Gastrocnemius medialis (tissue), 4 donors: Measurements from ENCODE around the gene EXTL1.

Experiments used
- POLR2A ChIP-seq, 2 donors: fragments of 450-650 bp; IDR thresholded peaks; one replicate each; pipeline ENCODE4 v1.6.1; 2017; ENCODE audit warnings: antibody characterized with exemption in 2 of 2, mild to moderate bottlenecking in 2 of 2, moderate library complexity in 2 of 2
- TF ChIP-seq, protein P1 (sequence below), 5 experiments: fragments of 450-650 bp in 3 of 5; fragments of 200-600 bp in 2 of 5; sonication (generic) in 2 of 5; IDR thresholded peaks in 4 of 5; conservative IDR thresholded peaks in 1 of 5; 1 replicate in 4 of 5; 2 replicates in 1 of 5; pipeline ENCODE4 v1.5.1; 2016 to 2019; ENCODE audit warnings: antibody characterized with exemption in 5 of 5, mild to moderate bottlenecking in 3 of 5, moderate library complexity in 3 of 5

DNA sequence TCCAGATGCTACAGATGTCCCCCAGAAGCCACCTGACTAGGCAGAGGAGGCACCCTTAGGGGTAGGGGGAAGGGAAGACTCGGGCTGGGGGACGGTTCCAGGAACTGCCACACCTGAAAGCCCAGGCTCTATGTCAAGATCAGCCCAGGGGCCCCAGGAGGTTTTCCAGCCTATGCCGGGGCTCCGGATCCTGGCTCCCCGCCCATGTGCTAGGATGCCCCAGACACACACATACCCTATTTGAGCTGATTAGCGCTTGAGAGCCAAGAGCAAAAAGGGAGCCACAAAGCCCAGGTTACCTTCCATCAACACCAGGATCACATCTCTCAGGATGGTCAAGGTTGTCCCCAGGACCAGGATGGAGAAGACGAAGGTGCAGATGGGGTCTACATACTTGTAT lies 19.8 kb downstream of the EXTL1 start:
- TF ChIP-seq, protein P1, sequence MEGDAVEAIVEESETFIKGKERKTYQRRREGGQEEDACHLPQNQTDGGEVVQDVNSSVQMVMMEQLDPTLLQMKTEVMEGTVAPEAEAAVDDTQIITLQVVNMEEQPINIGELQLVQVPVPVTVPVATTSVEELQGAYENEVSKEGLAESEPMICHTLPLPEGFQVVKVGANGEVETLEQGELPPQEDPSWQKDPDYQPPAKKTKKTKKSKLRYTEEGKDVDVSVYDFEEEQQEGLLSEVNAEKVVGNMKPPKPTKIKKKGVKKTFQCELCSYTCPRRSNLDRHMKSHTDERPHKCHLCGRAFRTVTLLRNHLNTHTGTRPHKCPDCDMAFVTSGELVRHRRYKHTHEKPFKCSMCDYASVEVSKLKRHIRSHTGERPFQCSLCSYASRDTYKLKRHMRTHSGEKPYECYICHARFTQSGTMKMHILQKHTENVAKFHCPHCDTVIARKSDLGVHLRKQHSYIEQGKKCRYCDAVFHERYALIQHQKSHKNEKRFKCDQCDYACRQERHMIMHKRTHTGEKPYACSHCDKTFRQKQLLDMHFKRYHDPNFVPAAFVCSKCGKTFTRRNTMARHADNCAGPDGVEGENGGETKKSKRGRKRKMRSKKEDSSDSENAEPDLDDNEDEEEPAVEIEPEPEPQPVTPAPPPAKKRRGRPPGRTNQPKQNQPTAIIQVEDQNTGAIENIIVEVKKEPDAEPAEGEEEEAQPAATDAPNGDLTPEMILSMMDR (IDR thresholded peaks at IDR 0.05 in 4 of 5, conservative IDR thresholded peaks at IDR 0.05 in 1 of 5): no peak
- TF ChIP-seq POLR2A (IDR thresholded peaks at IDR 0.05): no peak
